ENCODE data around the gene ATRIP. TPM values are rescaled to one million over a fixed set of nuclear protein-coding genes. Genes with fewer than 3 reads are reported as not detected.

ATRIP gene
- total and polyA plus RNA-seq, 7 donors: 1.8 to 9.4 (median 5.1) TPM

GRCh38 chr3:48414376-48415250, 31.9 kb upstream of the ATRIP start:
- intact Hi-C loops (cut with DNase I): no loop called here

DNA sequence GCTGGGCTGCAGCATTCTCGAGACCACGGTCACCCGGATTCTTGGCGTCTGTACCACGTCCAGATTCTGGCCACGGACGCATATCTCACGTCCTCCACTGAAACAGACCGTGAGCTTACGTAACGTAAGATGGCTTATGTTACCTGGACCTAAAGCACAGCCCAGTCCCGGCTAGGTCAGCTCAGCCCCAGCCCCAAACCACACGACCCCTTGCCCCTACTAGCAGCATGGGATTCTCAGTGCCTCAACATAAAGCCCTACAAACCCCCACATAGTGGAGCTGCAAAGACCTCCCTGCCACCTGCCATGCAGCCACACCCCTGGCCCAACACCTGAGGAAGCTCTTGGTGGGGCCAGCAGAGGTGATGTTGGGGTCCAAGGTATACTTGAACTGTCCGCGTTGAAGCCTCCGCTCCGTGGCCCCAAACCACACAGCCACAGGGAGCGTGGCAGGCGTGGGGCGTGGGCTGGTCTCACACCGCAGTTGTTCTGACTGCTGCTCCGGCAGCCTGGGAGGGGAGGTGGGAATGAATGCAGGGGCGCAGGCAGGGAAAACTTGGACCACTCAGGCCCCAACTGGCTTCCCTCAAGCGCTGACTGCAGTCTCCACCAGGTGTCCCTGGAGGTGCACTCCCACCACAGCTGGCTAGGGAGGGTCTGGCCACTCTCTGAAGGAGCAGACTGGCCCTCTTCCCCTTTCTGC, 31.1 kb upstream of the ATRIP start:
- Histone ChIP-seq H3K36me3 (peaks cover 46 to 98% (median 81%) of the 10 kb centered on the region in 4 donors), H3K27me3 (no peaks in the 10 kb centered on the region), H3K27ac (peak overlapping the region in 3 of 4 donors; percentile 61 to 76 (median 71)), H3K9me3 (no peaks in the 10 kb centered on the region), H3K4me1 (peaks cover 1 to 30% (median 19%) of the 10 kb centered on the region in 4 donors), H3K4me3 (no peak overlapping the region)
- TF ChIP-seq EP300 (IDR thresholded peaks at IDR 0.05) (no peak), CTCF (IDR thresholded peaks at IDR 0.05) (no peak), POLR2A (IDR thresholded peaks at IDR 0.05) (no peak), POLR2AphosphoS5 (IDR thresholded peaks at IDR 0.05) (no peak)
- peak; percentile 54 for DNase-seq
- 94 to 96% methylated on average over 24 of the region's 24 CpGs for WGBS, 2 donors
- intact Hi-C loops (cut with DNase I): no loop called here

More at GRCh38 chr3:48414376-48415250, 31.9 kb upstream of the ATRIP start:
- 92 to 93% methylated on average over 25 of the region's 25 CpGs for WGBS, 2 donors
- DNase-seq: peak; percentile 81
- Histone ChIP-seq H3K4me3 (no peak overlapping the region), H3K36me3 (peaks cover 52 to 98% (median 82%) of the 10 kb centered on the region in 4 donors), H3K9me3 (no peaks in the 10 kb centered on the region), H3K4me1 (peaks cover 1 to 30% (median 19%) of the 10 kb centered on the region in 4 donors), H3K27me3 (no peaks in the 10 kb centered on the region), H3K27ac (peak overlapping the region; percentile 32 to 76 (median 66))
- no peak for TF ChIP-seq EP300 (IDR thresholded peaks at IDR 0.05)
- TF ChIP-seq POLR2AphosphoS5 (IDR thresholded peaks at IDR 0.05): peak in 1 of 4 donors; percentile 52

- peaks cover 39 to 98% (median 76%) of the 10 kb centered on the region in 4 donors for H3K36me3 ChIP-seq
- H3K27ac ChIP-seq: peak overlapping the region in 2 of 4 donors; percentile 71 to 76
- intact Hi-C loops (cut with DNase I): no loop called here
- H3K4me3 ChIP-seq: no peak overlapping the region
- 92% methylated on average over 14 of the region's 14 CpGs for WGBS, 2 donors
- DNase-seq: no peak
- H3K4me1 ChIP-seq: peaks cover 1 to 30% (median 19%) of the 10 kb centered on the region in 4 donors
- no peak for TF ChIP-seq POLR2AphosphoS5 (IDR thresholded peaks at IDR 0.05)
- TF ChIP-seq POLR2A (IDR thresholded peaks at IDR 0.05): no peak
- TF ChIP-seq CTCF (IDR thresholded peaks at IDR 0.05): no peak
- no peak for TF ChIP-seq EP300 (IDR thresholded peaks at IDR 0.05)
- no peaks in the 10 kb centered on the region for H3K9me3 ChIP-seq
- no peaks in the 10 kb centered on the region for H3K27me3 ChIP-seq
Measured at GRCh38 chr3:48416091-48416505, 30.4 kb upstream of the ATRIP start.

DNA sequence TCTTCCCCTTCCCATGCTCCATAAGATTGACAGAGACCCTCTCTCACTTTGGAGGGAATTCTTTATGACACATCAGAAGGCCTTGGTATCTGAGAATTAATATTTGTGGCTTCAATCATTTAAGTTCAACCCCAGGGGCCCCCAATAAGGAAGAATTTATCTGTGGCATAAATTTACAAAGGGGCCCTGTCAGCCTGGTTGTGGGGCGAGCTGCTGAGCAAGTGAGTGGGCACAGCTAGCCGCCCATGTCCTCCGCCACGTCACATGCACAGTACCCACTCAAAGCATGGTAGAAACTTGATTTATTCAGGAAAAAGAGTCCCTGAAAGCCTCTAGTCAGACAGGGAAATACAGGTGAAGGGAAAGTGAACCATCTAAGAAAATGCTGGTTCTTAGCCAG, 30.0 kb upstream of the ATRIP start:
- peaks cover 34 to 96% (median 72%) of the 10 kb centered on the region in 4 donors for H3K36me3 ChIP-seq
- no peak for TF ChIP-seq POLR2A (IDR thresholded peaks at IDR 0.05)
- no peak for TF ChIP-seq CTCF (IDR thresholded peaks at IDR 0.05)
- TF ChIP-seq EP300 (IDR thresholded peaks at IDR 0.05): no peak
- TF ChIP-seq POLR2AphosphoS5 (IDR thresholded peaks at IDR 0.05): no peak

More for the DNA sequence above, 30.0 kb upstream of the ATRIP start:
- no peaks in the 10 kb centered on the region for H3K9me3 ChIP-seq
- H3K4me3 ChIP-seq: no peak overlapping the region
- WGBS, 2 donors: 95 to 96% methylated on average over 4 of the region's 4 CpGs
- peaks cover 1 to 30% (median 19%) of the 10 kb centered on the region in 4 donors for H3K4me1 ChIP-seq
- H3K27me3 ChIP-seq: no peaks in the 10 kb centered on the region
- peak overlapping the region in 2 of 4 donors; percentile 71 to 76 for H3K27ac ChIP-seq
- intact Hi-C loops (cut with DNase I): no loop called here
- no peak for DNase-seq

All from sigmoid colon (tissue), 7 donors.